Stimulated activated CD8-positive, alpha-beta memory T cell treated with anti-CD3 and anti-CD28 coated beads, Interleukin-15, amount 100 ng/mL, for 48 hours (primary cell): ENCODE measurements around the gene MST1.
A peak's percentile ranks its signal among the peaks of the same experiment; 100 is the strongest.

Source experiments
- DNase-seq, 2 donors: peaks; one replicate each; pipeline ENCODE4 v3.0.0-alpha.2; 2020; ENCODE audit warnings: low read depth in 2 of 2

Gene MST1

DNA sequence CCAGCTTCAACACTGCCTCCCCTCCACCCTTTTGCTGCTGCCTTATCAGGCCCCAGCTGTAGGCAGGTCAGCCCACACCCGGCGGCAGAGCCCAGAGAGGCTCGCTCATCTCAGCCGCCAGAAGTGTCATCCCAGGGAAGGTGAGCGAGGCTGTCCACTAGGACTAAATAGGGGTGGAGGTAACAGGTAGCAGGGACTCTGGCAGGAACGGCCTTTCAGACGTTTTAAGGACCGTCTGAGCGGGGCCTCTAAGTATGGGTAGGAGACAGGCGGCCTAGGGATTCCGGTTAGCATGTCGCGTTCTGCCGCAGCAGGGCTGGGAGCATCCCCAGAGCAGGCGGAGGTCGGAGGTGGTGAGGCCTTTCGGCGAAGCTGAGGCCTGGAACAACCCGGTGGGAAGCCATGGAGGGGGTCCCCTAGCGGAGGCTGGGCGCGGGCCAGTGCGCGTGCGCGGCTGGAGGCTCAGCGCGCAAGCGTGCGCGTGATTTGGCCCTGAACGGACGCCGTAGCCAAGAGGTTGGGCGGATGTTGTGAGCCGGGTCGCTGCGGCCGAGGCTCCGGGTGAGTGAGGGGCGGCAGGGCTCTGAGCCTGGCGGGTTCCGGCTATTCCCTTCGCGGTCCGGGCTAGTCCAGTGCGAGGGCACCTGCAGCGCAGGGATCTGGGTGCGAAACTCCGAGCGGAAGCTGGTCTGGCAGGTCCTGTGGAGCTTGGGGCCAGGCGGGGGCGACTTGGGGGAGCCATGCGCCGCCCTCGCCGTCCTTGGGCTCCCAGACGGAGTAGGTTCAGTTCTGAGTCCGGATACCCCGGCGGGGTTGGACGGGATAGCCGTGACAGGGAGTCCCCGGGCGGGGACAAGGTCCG, at the start of gene MST1, which contains the start of gene RNF123:
TSS of gene MST1 (minus strand) at position 429 of the 862 bp plus-strand sequence. CDS start 783 bp downstream, outside the sequence.
TSS of gene RNF123 (plus strand) at position 512 of the 862 bp plus-strand sequence. CDS start 1,609 bp downstream, outside the sequence.
- DNase-seq, result peak; percentile 85 to 89

DNA sequence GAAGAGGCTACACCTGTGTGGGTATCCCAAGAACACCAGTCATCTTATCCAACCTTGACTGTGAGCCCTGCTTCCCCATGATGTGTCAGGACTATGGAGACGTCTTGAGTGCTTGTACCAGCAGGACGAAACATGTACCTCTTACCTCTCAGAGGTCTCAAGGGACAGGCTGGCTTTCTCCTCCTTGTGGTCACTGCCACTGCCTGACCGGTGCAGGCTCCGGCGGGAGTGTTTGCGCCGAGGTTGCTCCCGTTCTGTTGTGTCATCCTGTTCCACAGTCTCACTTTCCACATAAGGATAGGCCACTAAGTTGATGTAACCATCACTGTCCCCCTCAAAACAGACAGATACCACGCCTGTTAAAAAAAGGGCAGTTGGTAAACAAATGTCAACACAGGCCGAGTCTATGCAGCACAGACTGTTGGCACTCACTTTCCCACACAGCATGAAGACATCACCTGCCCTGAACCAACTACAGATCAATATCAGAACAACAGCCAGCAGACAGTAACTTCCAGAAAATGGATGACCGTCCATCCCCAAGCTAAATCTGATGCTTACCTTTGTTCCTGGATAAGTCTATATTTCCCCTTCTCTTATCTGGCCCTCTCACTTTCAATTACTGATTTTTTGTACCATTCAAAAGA, 48.9 kb upstream of the MST1 start:
- DNase-seq, result no peak

GRCh38 chr3:49734752-49735151, 45.5 kb upstream of the MST1 start:
- DNase-seq, result no peak

DNA sequence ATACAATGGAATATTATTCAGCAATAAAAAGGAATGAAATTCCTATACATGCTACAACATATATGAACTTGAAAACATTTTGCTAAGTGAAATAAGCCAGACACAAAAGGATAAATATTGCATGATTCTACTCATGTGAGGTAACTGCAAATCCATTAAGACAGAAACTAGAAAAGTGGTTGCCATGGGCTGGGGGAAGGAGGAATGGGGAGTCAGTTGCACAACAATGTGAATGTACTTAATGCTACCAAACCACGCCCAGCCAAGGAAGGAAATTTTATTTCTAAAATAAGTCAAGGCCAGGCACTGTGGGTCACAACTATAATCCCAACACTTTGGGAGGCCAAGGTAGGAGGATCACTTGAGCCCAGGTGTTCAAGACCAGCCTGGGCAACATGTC, 44.3 kb upstream of the MST1 start:
- no peak for DNase-seq

- DNase-seq, result no peak
Measured at GRCh38 chr3:49732597-49732996, 43.3 kb upstream of the MST1 start.

DNA sequence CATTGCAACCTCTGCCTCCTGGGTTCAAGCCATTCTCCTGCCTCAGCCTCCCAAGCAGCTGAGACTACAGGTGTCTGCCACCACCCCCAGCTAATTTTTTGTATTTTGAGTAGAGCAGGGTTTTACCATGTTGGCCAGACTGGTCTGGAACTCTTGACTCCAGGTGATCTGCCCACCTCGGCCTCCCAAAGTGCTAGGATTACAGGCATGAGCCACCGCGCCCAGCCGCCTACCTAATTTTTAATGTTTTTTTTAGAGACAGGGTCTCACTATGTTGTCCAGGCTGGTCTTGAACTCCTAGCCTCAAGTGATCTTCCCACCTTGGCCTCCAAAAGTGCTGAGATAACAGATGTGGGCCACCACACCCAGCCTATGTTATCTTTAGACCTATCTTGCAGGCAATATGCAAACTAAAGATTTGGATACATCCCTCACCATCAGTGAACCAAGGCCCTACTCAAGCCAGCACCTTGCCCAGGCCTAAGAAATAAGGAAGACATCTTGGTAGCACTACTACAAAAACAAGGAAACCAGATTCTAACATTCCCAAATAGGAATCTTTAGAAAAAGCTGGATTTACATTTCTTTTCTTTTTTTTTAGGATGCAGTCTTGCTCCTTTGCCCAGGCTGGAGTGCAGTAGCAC, 40.8 kb upstream of the MST1 start:
- DNase-seq, result no peak

DNA sequence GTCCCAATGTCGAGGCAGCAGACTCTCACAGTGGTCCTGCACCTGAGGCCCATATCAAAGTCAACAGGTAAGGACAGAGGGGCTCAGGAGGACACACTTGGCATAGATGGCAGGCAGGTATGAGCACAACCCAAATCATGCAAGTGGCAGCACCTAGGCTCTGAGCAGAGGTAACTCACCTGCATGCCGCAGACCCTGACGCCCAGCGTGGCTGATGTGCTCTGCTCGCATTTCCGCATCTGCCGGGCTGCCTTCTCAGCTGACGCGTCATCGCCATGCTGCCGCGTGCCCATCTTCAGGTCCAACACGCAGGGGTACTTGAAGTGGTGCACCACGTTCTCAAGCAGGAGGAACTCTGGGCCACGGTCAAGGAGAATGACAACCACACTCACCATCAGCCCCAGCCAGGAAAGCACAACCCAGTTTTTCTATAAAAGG, 38.7 kb upstream of the MST1 start:
- DNase-seq, result no peak

- DNase-seq, result no peak
Measured at GRCh38 chr3:49727154-49727923, 38.1 kb upstream of the MST1 start.

DNA sequence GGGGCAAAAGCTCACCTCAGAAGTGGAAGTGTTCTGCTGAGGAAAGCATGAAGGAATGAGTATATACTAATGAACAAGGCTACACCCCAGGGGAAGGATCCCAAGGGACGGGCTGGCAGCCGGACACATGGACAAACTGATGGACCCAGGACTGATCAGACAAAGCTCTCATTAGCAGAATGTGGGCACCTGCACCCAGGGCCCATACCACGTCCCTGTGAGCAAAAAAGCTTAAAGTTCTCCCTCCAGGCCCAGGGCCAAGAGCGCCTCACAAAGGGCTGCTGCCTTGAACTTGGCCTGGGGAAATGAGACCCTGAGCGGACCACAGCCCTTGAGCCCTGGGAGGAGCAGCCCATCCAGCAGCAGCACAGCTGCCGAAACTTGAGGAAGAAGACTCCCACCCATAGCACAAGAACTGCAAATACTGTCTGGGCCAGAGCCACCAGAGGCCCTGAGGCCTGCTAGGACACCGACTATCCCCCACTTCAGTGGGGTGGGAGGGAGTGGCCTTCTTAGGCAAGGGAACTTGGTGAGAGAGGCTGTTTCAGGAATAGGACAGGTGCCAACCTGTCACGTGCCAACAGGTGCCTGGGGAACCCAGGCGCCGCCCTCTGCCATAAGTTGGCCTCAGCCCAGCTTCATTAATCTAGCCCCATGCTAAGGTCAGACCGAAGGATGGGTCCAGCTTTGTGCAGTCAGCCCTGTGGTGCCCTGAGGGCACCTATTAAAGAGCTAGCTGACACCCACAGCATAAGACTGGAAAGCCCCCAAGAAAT, 36.8 kb upstream of the MST1 start:
- no peak for DNase-seq

GRCh38 chr3:49724586-49724985, 35.3 kb upstream of the MST1 start:
- DNase-seq, result no peak

DNA sequence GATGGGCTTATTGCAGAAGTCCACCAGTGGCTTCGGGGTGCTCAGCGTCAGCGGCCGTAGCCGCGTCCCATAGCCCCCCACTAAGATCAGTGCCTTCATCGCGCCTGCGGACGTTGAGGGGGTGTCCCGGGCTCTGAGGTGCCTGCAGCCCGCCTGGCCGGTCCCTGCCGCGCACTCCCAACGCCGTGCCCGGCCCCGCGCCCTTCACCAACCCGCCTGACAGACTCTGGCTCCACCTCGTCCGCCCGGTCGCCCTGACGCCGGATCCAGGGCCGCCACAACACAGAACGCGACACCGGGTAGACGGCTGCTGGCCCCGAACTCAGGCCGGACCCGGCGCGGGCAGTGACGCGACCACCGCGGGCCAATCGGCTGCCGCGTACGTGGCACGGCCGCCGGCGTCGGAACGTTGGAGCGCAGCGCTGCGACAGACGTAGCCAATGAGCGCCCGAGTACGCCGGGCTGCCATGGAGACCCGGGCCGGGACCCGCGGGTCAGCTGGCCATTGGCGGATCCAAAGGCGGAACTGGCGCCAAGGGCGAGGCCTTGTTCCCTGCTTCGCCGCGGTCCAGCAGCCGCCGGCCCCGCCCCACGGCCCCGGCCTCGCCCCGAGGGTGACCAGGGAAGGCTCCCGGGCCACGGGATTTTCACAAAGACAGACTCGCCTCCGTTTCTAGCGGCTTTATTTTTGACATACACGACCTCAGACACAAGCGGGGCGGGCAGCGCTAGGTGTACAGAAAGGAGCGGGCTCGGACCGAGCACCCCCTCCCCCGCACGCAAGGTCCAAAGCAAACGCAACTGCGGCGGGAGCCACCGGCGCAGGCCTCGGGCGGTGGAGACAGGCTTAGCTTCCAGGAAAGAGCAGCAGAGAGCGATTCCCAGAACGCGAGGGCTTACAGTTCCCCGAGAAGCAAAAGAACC, 34.6 kb upstream of the MST1 start, which contains the start of gene GMPPB:
TSS of gene GMPPB (minus strand) at position 324 of the 924 bp plus-strand sequence. CDS start at position 99, 225 bp downstream.
- DNase-seq, result peak; percentile 94

GRCh38 chr3:49723296-49723627, 34.0 kb upstream of the MST1 start:
- peak; percentile 35 to 45 for DNase-seq

GRCh38 chr3:49722896-49723295, 33.6 kb upstream of the MST1 start:
- no peak for DNase-seq

GRCh38 chr3:49721896-49722781, 32.9 kb upstream of the MST1 start:
- DNase-seq, result no peak

DNA sequence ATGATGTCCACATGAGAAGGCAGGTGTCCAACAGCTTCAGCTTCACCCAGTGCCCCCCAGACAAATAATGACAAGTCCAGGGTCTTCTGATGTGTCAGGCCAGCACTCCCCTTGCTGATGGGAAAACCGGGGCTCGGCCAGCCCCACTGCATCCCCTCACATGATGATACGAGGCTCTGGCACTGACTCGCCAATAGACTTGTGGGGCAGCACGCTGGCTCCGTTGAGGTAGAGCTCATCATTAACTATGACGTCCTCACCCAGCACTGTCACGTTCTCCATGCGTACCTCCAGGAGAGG, 32.3 kb upstream of the MST1 start:
- DNase-seq, result no peak

GRCh38 chr3:49720855-49721595, 31.8 kb upstream of the MST1 start:
- no peak for DNase-seq

- peak; percentile 86 to 89 for DNase-seq
Measured at GRCh38 chr3:49719214-49719884, 30.1 kb upstream of the MST1 start, which contains the start of gene AMIGO3. AMIGO3 (minus strand) TSS chr3:49719684; CDS start chr3:49719465, 219 bp downstream.

DNA sequence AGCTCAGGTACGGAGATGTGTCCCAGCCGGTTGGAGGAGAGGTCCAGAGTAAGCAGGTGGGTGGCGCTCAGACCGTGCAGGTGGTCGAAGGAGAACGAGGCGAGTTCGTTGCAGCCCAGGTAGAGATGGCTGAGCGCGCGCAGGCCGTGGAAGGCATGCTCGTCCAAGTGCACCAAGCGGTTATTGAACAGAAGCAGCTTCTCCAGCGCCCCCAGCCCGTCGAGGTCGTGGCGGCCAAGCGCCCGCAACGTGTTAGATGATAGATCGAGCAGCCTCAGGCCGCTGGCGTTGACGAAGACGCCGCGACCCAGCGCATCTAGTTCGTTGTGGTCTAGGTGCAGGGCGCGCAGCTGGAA, 29.6 kb upstream of the MST1 start:
- DNase-seq, result no peak
